OCI-LY7 (cell line): ENCODE results near the gene TPX2. TPM values are rescaled to one million over a fixed set of nuclear protein-coding genes. Genes with fewer than 3 reads are reported as not detected.
"Not testable (repeated sequence)": the region's sequence is repeated elsewhere in the genome, so short reads cannot be mapped to it uniquely, and the experiment has no call there.

Experiments used
- BruUV-seq: library from RNA; stranded (reverse); fragments of 400-500 nt; replicated peaks from 2 replicates; lab custom pipeline; 2021; lab: Mats Ljungman, UMichigan
- CTCF ChIA-PET: fragments of 300-600 bp; sonication (Branson Sonifier 250); formaldehyde crosslinking; loops from one replicate; lab custom pipeline; 2022; ENCODE audit warnings: antibody characterized with exemption; ENCODE audit not compliant: unreplicated experiment; lab: Charles Lee
- POLR2A ChIA-PET: fragments of 300-600 bp; sonication (Branson Sonifier 250); formaldehyde crosslinking; loops from one replicate; lab custom pipeline; 2022; ENCODE audit warnings: antibody characterized with exemption; lab: Charles Lee
- DNase-seq: peaks from one replicate; pipeline ENCODE4 v3.0.0-alpha.2; 2015; ENCODE audit warnings: low spot score
- H2AFZ ChIP-seq: fragments of 200-600 bp; sonication (generic), shearing (Covaris generic); 2 replicates; pipeline ENCODE4 v1.6.1; 2014; ENCODE audit warnings: mild to moderate bottlenecking, antibody characterized with exemption, low read length, moderate library complexity
- H3K27ac ChIP-seq: fragments of 200-600 bp; sonication (generic); 2 replicates; pipeline ENCODE4 v1.5.1; 2014; ENCODE audit warnings: mixed run types, low read depth, mild to moderate bottlenecking, moderate library complexity, low read length, inconsistent platforms; ENCODE audit not compliant: poor library complexity, severe bottlenecking
- H3K36me3 ChIP-seq: fragments of 200-600 bp; sonication (generic); 2 replicates; pipeline ENCODE4 v1.6.1; 2014; ENCODE audit warnings: mild to moderate bottlenecking, antibody characterized with exemption, low read length, moderate library complexity, mixed read lengths; ENCODE audit not compliant: insufficient read depth
- H3K4me1 ChIP-seq: fragments of 200-600 bp; sonication (generic); 2 replicates; pipeline ENCODE4 v1.5.1; 2014; ENCODE audit warnings: mild to moderate bottlenecking, low read length; ENCODE audit not compliant: insufficient read depth, poor library complexity, severe bottlenecking
- H3K4me2 ChIP-seq: fragments of 200-600 bp; sonication (generic); 2 replicates; pipeline ENCODE4 v1.6.1; 2014; ENCODE audit warnings: mild to moderate bottlenecking, low read length
- H3K4me3 ChIP-seq: fragments of 200-600 bp; sonication (generic); 2 replicates; pipeline ENCODE4 v1.5.1; 2014; ENCODE audit warnings: mild to moderate bottlenecking, low read depth, low read length; ENCODE audit not compliant: poor library complexity, severe bottlenecking
- H3K79me2 ChIP-seq: fragments of 200-600 bp; sonication (generic); 2 replicates; pipeline ENCODE4 v1.6.1; 2016; ENCODE audit warnings: low read depth, mild to moderate bottlenecking, low read length, moderate library complexity, mixed read lengths; ENCODE audit not compliant: insufficient read depth
- H3K9me2 ChIP-seq: fragments of 200-600 bp; sonication (generic); 2 replicates; pipeline ENCODE4 v1.6.1; 2016; ENCODE audit warnings: mild to moderate bottlenecking, low read length, mixed read lengths; ENCODE audit not compliant: insufficient read depth
- H3K9me3 ChIP-seq: fragments of 200-600 bp; sonication (generic); 2 replicates; pipeline ENCODE4 v1.6.1; 2014; ENCODE audit warnings: mild to moderate bottlenecking, mixed run types, low read length, mixed read lengths
- H4K20me1 ChIP-seq: fragments of 200-600 bp; sonication (generic); 2 replicates; pipeline ENCODE4 v1.6.1; 2014; ENCODE audit warnings: mild to moderate bottlenecking, antibody characterized with exemption, low read length, moderate library complexity, mixed read lengths; ENCODE audit not compliant: insufficient read depth
- EZH2phosphoT487 ChIP-seq: fragments of 200-600 bp; sonication (generic); IDR thresholded peaks from 2 replicates; pipeline ENCODE4 v1.6.1; 2018; ENCODE audit warnings: low read depth, borderline replicate concordance, mild to moderate bottlenecking, mixed run types, antibody characterized with exemption, low read length, moderate library complexity, mixed read lengths
- intact Hi-C: fragments of 100-400 bp; cut with micrococcal nuclease; formaldehyde crosslinking; loops from one replicate; pipeline ENCODE4 v1.10.0; 2022; ENCODE audit not compliant: unreplicated experiment
- total RNA-seq, 2 experiments: library from RNA; depleted of rRNA in 1 of 2; stranded (reverse); fragments of >200 nt in 1 of 2; shearing (Covaris generic) in 1 of 2; gene quantifications; 2 replicates each; pipeline ENCODE4 v1.2.3, GENCODE V29; 2014 to 2022
- TF ChIP-seq, protein P1 (sequence below): fragments of 200-600 bp; sonication (generic); conservative IDR thresholded peaks from 2 replicates; pipeline ENCODE4 v1.5.1; 2014; ENCODE audit warnings: mild to moderate bottlenecking, antibody characterized with exemption, low read length, moderate library complexity, mixed read lengths

The TPX2 gene
- total RNA-seq, 2 experiments from 2014 or later = 121 to 173 TPM

DNA sequence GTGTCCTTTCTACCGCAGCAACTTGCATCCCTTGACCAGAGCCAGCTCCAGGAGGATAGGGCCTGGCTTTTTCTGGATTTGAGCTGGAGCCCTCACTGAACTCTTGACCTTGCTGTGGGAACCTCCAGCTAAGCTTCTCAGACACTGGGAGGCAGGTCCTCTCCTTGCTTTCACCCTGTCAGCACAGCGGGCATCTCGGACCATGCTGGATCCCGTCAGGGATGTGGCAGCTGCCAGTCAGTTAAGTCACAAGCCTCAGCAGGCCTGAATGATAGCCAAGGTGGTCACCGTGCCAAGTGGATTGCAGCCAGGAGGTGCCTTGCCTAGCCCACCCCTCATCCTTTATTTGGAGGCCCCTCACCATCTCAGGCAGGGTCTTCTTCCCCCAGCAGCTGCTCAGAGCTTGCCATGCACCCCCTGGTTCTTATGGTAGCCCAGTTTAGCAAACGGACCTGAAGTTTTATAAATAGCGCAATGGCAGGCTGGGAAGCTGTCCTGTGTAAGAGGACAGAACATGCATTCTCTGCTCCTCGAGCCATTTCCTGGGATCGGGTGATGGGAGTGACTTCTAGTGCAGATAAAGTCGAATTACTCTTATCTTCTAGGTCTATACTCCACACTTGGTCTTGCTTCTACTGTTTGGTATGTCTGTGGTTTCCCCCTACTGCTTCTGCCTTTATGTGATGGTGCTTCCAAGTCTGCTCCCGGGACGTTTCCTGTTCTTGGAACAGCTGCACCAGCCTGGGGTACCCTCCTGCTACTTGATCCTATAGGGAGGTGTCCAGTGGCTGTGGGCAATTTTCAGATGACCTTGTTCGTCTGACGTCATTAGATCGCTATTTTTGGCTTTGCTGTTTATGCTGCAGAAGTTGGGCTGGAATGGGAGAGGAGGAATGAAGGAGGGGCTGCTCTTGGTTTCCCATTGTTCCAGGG is 73.0 kb downstream of the TPX2 start:
- H3K9me2 ChIP-seq = no peaks in the 10 kb centered on the region

DNA sequence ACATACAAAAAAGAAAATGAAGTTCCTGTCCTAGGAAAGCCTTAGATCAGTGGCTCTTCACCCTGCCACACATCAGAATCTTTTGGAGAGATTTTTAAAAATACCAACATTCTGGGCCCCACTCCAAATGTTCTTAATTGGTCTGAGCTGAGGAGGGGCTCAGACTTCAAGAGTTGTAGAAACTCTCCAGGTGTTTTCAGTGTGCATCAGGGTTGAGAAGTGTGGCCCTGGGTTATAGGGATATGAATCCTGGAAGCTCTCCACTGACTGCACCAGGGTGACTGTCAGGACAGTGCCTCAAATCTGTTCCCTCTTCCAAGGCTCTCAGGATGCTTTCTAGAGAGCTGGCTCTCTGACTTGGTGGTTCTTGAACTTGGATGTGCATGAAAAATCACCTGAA is 74.5 kb downstream of the TPX2 start:
- no TSS peak for BruUV-seq
- no peaks in the 10 kb centered on the region for H3K9me2 ChIP-seq
- CTCF ChIA-PET = no interaction called here
- H3K4me1 ChIP-seq = no peaks in the 10 kb centered on the region
- H4K20me1 ChIP-seq = no peaks in the 10 kb centered on the region
- no peak overlapping the region for H3K4me3 ChIP-seq
- H3K36me3 ChIP-seq = 0 out of 2 replicates have a peak, but pooled peaks cover 2% of the 10 kb centered on the region
- TF ChIP-seq, protein P1, sequence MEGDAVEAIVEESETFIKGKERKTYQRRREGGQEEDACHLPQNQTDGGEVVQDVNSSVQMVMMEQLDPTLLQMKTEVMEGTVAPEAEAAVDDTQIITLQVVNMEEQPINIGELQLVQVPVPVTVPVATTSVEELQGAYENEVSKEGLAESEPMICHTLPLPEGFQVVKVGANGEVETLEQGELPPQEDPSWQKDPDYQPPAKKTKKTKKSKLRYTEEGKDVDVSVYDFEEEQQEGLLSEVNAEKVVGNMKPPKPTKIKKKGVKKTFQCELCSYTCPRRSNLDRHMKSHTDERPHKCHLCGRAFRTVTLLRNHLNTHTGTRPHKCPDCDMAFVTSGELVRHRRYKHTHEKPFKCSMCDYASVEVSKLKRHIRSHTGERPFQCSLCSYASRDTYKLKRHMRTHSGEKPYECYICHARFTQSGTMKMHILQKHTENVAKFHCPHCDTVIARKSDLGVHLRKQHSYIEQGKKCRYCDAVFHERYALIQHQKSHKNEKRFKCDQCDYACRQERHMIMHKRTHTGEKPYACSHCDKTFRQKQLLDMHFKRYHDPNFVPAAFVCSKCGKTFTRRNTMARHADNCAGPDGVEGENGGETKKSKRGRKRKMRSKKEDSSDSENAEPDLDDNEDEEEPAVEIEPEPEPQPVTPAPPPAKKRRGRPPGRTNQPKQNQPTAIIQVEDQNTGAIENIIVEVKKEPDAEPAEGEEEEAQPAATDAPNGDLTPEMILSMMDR = no peak
- TF ChIP-seq EZH2phosphoT487 = no peak
- no peaks in the 10 kb centered on the region for H3K9me3 ChIP-seq
- POLR2A ChIA-PET = interaction anchor here (0.6 kb wide), 1 partner anchor 79 kb away, joined by 3 read pairs; no protein-coding TSS in a partner anchor
- intact Hi-C loops = no loop called here
- no peaks in the 10 kb centered on the region for H3K79me2 ChIP-seq
- H3K4me2 ChIP-seq = no peak overlapping the region
- DNase-seq = no peak
- no peak overlapping the region for H2AFZ ChIP-seq
- H3K27ac ChIP-seq = no peak overlapping the region

More for the DNA sequence above, 73.0 kb downstream of the TPX2 start:
- ChIA-PET POLR2A (interaction anchor here (0.5 kb wide), 1 partner anchor 224 kb away, joined by 4 read pairs; no protein-coding TSS in a partner anchor), CTCF (no interaction called here)
- intact Hi-C loops = no loop called here
- H3K36me3 ChIP-seq = peaks cover 12% of the 10 kb centered on the region; the same call in 1 of the 2 replicates
- no peak overlapping the region for H2AFZ ChIP-seq
- H3K4me1 ChIP-seq = no peaks in the 10 kb centered on the region
- H3K79me2 ChIP-seq = no peaks in the 10 kb centered on the region
- no TSS peak for BruUV-seq
- TF ChIP-seq EZH2phosphoT487 = no peak
- TF ChIP-seq, protein P1 = no peak
- no peak overlapping the region for H3K4me2 ChIP-seq
- H3K27ac ChIP-seq = no peak overlapping the region
- no peaks in the 10 kb centered on the region for H4K20me1 ChIP-seq
- DNase-seq = no peak
- no peak overlapping the region for H3K4me3 ChIP-seq
- H3K9me3 ChIP-seq = no peaks in the 10 kb centered on the region

DNA sequence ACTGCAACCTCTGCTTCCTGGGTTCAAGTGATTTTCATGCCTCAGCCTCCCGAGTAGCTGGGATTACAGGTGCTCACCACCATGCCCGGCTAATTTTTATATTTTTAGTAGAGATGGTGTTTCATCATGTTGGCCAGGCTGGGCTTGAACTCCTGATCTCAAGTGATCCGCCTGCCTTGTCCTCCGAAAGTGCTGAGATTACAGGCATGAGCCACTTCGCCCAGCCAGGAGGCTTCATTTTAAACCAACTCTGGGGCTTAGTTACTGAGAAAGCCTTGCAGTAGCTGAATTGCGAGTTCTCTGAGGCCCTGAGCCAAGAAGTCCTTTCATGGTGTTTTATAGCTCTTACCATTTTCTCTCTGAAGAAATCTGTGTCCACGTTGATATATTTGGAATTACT is 75.1 kb downstream of the TPX2 start:
- H3K9me2 ChIP-seq, H3K4me3 ChIP-seq, H3K9me3 ChIP-seq, H3K27ac ChIP-seq, H3K36me3 ChIP-seq, H3K79me2 ChIP-seq, POLR2A ChIA-PET, DNase-seq, intact Hi-C loops, H2AFZ ChIP-seq, BruUV-seq, H3K4me2 ChIP-seq, H3K4me1 ChIP-seq, CTCF ChIA-PET, H4K20me1 ChIP-seq: not testable (repeated sequence)
